GM21447 (cell line): ENCODE results near the gene EYA2.
"Not testable (repeated sequence)": the region's sequence is repeated elsewhere in the genome, so short reads cannot be mapped to it uniquely, and the experiment has no call there.

Experiments used
- ATAC-seq: cut with Tn5 transposase; IDR thresholded peaks from one replicate; pipeline ENCODE4 v1.9.1; 2021; ENCODE audit not compliant: unreplicated experiment

EYA2 gene

DNA sequence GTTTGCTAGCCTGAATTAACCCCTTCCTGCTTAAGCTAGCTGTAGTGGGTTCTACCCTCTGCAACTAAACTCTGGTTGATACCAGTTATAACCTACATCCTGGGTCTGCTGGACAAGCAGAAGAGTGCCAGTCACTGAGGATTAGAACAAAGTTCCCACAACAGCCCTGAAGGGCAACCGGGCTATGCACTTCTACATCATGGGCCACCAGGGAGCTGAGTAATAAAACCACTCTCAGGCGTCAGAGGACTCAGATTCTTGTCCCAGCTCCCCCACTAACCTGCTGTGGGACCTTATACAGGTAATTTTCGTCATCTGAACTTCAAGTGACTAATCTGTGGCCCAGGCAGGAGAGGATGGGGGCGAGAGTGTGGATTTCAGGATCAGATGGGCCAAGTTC, 56.8 kb downstream of the EYA2 start:
- no peak for ATAC-seq

DNA sequence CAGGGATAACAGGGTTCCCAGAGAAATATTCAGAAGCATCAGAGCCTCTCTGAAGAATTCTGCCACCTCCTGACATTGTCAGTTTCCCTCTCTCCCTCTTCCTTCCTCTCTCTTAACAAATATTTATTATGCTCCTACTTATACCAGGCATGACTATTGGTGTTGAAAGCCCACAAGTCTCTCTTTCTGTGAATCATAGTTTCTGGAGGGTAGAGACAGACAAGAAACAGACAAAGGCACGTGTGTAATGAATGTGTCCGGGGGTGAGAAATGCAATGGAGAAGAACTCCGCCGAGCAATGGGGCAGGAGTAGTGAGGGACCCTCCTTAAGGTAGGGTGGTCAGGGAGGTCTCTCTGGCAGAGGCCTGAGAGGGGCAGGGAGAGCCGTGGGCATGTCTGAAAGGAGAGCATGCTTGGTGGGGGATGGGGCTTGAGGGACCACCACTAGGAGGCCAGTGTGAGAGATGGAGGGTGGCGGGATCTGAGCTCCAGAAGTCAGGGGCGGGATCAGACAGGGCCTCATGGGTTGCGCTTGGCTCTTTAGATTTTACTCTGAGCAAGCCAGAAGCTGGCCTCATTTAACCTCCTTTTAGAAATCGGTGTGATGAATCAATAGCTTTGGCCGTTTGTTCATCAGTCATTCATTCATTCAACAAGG, 57.3 kb downstream of the EYA2 start:
- ATAC-seq: no peak

DNA sequence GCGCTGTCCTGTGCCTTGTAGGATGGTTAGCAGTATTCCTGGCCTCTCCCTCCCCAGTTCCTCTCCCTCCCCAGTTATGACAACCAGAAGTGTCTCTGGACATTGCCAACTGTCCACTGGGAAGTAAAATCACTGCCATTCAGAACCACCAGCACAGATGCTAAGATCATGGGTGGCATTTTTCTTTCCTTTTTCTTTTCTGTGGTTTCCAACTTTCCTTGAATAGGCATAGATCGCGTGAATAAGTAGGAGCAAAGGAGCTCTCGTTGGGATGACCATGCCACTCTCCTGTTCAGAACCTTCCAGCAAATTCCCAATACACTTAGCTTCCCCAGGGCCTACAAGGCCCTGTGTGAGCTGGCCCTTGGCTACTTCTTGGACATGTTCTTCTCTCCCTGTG, 59.0 kb downstream of the EYA2 start:
- ATAC-seq: no peak

DNA sequence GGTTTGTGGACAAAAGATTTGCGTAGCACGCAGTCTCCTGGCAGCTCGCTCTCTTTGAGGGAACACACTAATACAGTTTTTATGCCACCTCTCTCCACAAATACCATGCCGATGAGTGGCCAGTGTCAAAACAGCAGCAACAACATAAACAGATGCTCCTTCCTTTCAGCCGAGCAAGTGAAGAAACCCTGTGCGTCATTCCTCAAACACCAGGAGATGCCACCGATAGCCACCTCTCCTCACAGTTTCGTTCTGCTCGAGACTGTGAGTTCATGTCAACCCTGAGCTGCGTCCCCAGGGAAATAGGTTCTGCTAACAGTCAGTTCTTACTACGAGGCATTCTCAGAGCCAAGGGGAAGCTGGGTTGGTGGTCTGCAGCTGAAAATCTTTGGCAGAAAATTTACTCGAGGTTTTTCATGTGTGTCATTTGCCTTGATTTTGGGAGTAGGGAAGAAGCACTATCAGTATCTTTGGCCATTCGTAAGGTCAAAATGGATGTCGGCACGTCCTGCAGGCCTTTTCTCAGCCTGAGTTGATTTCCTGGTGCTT, 59.9 kb downstream of the EYA2 start:
- ATAC-seq: no peak

DNA sequence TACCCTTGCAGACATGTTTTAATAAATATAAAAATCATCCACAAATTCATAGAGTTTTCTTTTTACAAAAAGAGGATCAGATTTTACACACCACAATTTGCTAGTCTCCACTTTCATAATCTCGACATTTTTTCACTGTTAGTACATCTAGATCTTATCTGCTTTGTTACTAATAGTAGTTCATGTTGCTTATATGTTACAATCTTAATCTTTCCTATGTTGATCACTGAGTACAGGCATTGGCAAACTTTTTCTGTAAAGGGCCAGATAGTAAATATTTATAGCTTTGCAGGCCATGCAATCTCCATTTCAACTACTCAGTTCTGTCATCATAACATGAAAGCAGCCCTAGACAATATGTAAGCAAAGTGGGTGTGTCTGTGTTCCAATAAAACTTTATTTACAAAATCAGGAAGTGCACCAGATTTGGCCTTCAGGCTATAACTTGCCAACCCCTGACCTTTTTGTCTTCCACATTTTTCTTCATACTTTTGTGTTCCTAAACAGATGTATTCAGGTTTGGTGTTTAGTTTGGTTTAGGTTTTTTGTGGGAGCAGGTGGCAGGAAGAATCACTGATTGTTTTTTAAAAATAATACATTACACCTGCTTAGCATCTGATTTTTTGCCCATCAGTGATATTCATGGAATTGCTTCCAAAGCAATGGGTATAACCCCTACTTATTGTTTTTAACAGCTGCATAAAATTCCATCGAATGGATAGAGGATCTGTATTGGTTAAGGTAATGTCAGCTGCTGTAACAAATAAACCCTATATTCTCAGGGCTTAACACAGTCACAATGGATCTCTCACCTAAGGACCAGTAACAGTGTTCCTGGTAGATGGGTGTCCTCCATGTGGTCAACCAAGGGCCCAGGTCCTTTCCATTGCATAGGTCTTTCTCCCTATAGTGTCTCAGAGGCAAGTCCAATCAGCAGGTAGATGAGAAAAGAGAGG, 61.2 kb downstream of the EYA2 start:
- no peak for ATAC-seq

DNA sequence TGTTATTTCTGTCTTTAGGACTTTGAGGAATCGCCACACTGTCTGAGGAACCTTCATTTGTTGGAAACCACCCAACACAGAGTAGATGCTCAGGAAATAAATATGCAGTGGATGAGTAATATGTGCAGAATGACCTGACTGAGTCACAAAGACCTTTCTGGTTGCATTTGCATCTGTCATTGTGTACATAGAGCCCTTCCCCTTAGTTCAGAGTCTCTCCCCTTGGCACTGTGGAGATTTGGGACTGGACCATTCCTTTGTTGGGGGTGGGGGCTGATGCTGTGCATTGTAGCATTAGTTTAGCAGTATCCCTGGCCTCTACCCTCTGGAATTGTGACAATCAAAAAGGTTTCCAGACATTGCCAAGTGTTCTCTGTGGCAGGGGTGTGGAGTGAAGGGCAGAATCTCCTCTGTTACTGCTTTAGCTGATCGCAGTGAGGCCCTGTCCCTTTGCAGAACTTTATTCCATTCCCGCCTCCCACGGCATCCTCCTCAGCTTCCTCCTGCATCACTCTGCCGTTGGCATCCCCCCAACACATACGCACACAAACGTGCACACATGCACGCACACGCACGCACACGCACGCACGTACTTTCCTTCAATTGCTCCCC, 64.5 kb downstream of the EYA2 start:
- no peak for ATAC-seq

DNA sequence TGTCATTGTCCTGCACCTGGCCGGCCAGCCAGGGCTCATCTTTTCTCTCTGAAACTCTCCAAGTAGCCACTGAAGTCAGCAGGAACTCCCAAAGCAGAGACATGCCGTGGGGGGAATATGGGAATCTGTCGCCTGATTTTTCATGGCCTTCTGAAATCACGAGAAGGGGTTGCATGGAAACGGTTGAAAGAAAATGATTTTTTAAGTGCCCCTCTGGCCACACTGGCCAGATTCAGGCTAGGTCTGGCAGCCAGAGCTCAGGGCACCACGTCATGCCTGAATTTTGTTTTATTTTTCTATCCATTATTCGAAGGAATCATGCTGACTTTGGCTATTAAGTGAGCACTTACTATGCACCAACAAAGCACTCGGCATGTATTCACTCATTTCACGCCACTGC, 65.2 kb downstream of the EYA2 start:
- no peak for ATAC-seq

DNA sequence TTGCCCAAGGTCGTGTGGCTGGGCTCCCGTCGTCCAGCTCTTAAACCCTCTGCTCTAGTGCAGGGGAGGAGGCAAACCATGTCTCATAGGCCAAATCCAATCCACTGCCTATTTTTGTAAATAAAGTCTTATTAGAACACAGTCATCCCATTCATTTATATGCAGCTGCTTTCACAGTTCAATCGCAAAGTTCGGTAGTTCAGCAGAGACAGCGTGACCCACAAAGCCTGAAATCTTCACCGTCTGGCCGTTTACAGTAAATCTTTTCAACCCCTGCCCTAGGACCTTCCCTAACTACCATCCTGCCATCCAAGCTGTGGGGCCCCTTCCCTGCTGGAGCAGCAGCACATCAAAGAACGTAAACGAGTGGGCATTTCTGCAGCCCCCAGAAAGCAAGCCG, 65.9 kb downstream of the EYA2 start:
- no peak for ATAC-seq

DNA sequence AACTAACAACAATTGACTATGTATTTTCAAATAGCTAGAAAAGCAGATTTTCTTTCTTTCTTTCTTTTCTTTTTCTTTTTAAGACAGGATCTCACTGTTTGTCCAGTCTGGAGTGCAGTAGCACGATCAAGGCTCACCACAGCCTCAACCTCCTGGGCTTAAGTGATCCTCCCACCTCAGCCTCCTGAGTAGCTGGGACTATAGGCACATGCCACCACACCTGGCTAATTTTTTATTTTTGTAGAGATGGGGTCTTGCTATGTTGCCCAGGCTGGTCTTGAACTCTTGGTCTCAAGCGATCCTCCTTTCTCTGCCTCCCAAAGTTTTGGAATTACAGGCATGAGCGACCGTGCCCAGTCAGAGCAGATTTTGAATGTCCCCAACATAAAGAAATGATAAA, 67.3 kb downstream of the EYA2 start:
- not testable (repeated sequence) for ATAC-seq

DNA sequence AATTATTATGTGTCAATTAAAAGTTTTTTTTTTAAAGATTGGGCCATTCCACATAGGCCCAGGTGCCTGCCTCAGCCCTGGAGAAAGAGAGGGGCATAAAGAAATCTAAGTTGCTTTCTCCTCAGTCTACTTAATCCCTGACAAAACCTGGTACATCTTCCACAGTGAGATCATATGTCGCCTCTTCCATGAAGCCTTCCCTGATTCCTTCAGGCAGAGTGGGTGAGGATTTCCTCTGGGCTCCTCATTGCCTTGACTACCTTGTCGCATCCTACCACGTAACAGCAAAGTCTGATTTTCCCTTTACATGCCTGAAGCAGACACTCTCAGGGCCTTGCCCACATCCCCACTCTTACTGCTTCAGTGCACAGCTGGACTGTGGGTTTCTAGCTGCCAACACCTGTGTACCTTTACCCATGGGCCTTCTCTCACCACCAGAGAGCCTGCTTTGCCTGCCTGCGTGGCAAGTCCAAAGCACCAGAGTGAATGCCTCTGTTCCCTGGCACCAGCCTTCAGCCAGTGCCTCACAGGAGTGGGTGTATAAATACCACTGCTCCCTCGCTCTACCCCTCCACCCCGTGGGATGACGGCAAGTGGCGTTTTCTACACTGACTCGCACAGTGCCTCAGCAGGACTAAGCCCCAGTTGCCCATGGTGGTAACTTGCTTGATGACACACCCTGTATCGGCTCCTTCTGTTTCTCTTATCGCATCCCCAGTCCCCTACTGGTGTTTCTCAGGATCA, 68.0 kb downstream of the EYA2 start:
- no peak for ATAC-seq

DNA sequence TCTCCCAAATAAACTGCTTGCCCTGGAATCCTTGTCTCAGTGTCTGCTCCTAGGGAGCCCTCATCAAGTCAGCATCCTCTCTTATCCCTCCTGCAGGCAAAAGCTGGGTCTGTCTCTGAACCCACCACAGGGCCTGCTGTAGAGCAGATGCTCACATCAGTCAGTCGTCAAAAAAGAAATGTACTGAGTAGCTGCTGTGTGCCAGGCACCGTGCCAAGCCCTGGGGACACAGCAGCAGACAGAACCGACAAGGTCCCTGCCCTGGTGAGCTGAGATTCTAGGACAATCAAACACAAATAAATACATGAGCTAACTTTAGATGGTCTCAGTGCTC, 68.5 kb downstream of the EYA2 start:
- ATAC-seq: no peak

DNA sequence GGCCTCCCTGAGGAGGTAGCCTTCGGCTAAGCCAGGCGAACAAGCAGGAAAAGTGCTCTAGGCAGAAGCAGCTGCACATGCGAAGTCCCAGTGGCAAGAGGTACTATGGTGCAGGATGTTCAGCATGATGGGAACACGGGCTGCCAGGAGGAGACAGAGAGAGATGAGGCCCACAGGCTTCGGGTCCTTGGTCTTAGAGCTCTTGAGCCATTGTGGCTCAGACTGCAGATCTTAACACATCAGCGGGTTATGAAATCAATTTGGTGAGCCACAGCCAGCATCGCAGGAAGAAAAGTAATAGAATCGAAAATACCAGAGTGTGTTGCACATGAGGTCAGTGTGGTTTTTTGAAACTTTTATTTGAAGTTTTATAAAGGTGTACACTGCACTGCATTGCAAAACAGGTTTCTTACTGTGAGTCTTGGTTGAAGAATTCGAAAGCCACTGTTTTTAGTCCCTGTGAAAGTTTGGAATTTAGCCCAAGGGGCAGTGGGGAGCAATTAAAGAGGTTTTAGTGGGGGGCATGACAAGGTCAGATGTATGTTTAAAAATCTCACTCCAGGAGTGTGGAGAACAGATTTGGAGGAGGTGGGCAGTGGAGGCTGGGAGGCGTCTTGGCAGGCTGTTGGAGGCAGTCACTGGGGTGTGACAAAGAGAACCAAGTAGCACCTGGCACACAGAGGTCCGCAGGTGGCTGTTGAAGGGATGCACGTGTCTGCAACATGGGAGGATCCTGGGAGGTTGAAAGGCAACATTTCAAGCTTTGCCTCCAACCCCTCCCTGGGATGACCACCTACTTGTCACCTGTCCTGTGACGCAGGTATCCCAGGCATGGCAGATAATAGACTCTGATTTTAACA, 69.3 kb downstream of the EYA2 start:
- ATAC-seq: no peak

DNA sequence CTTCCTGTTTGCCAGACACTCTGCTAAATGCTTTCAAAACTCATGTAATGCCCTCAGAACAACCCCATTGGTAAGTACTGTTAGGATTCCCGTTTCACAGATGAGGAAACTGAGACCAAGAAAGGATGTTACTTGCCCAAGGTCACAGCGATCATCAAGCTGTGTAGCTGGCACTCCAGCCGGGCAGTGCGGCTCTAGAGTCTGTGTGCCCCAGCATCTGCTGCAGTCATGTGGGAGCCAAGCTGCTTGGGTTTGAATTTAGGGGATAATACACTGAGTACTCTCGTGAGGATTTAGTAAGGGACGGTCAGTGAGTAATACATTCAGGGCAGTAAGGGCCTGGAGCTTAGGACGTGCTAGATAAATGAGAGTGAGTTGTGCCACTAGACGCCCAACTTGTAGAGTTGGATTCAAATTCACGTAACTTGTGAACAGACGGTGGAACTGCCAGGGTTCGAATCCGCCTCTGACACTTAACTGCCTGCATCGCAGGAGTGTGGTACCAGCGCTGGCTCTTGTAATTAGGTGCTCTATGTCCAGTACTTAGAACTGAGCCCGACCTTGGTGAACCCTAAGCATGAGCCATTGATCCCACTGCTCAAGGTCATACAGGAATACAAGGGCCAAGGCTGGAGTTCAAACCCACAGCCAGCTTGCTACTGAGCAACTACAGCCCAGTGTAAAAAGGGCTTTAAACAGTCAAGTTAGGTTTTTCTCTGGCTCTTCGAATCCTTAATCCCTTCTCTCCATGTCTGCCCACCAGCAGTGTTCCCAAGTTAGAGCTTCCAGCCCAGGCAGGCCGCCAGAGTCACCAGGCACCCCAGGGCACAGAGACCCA, 70.2 kb downstream of the EYA2 start:
- ATAC-seq: no peak

DNA sequence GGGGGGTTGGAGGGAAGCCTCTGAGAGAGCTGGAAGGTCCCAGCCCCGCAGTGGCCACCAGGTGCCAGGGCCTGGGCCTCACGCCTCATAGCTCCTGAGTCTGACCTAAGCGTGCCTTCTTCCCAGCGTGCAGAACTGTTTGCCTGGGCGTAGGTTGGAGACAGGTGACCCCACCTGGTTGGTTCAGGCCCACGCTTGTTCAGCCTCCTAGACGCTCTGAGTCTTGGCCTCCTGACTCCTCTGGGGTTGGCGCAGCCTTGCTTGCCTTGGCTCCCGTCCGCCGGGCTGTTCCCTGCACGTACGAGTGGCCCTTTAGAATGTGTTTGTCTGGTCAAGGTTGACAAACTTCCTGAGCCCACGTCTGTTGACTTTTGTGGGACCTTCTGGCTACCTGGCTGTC, 70.8 kb downstream of the EYA2 start:
- ATAC-seq: no peak

DNA sequence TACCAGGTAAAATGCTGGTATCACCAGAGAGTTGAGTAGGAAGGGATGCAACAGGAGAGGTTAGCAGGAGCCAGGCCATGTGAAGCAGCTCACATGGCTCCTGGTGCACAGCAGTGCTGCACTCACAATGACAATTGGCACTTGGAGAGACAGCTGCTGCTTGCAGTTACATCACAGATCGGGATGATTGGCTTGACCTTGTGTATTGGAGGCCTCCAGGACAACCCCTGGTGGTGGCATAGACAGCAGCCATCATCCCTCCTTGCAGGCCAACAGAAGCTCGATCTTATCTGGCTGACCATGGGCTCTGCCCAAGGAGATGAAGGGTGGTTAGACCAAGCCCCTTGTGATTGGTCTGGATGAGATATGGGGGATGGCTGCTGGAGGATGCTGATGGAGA, 73.0 kb downstream of the EYA2 start:
- ATAC-seq: no peak

DNA sequence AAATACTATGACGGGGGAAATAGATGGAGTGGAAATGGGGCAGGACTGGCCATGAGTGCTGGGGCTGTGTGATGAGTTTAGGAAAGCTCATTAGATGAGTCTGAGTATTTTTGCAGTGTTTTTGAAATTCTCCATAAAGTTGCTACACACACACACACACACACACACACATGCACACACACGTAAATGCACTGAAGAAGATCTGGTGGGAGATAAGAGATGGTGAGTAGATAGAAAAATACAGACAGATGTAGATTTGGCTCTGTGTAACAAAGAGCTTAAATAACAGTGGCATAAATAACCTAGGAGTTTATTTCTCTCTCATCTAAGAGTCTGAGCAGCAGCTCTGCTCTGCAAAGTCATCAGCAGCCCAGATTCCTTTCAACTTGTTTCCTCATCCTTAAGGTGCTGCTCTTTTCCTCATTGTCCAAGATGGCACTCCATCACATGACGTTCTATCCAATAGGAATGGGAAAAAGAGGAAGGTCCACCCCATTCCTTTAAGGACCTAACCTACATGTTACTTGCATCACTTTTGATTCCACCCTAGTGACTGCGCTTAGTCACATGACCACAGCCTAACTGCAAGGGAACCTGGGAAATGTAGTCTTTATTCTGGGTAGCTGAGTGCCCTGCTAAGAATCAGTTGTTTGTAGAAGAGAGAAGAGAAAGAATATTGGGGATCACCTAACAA, 76.4 kb downstream of the EYA2 start:
- no peak for ATAC-seq

DNA sequence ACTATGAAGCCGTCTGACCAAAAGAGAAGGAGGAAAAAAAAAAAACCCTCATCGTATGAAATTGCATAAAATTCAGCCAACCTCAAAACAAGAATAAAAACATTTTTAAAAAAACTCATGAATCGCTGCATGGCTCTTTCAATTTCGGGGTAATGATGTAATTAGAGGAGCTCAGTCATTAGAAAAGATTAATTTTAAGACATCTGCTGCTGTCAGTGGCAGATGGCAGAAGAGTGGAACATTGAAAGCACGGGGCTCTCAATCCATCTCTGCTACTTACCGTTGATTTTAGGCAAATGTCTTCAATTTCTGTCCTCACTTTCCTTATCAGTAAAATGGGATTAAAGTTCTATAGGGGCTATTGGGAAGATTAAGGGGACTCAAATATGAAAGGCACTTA, 79.1 kb downstream of the EYA2 start:
- ATAC-seq: no peak

DNA sequence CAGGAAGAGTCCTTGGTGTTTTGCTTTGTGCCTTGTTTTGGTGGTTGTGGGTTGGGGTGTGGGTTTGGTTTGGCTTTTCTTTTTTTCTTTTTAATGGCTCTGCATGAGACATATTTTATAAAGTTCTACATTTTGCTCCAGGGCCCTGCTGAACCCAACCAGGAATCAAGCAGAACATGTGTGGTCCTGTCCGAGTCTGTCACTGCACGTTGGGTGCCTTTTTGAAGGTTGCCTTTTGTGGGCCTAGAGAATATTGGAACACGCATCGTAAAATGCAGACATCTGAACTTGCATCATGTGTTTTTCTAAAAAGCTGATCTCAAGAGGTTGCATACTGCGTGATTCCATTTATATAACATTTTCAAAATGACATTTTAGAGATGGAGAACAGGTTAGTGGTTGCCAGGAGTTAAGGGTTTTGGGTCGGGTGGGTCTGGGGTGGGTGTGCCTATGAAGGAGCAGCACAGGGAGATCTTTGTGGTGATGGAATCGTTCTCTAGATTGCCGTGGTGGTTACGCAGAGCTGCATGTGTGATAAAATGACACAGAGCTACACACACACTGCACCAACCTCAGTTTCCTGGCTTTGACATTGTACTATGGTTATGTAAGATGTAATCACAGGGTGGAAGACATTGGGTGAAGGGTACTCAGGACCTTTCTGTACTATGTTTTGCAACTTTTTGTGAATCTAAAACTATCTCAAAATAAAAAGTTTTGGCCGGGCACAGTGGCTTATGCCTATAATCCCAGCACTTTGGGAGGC, 80.2 kb downstream of the EYA2 start:
- ATAC-seq: no peak
